Right lobe of liver (tissue), 4 donors: Measurements from ENCODE around the gene RADIL.

Experiments used
- CTCF ChIP-seq, 4 donors: fragments of 200-600 bp in 3 of 4; fragments of 450-650 bp in 1 of 4; IDR thresholded peaks; one replicate each; pipeline versions ENCODE4 v1.5.1 to v1.8.0; 2016 to 2022; ENCODE audit warnings: antibody characterized with exemption in 4 of 4, mild to moderate bottlenecking in 2 of 4
- POLR2A ChIP-seq: fragments of 450-650 bp; IDR thresholded peaks from one replicate; pipeline ENCODE4 v1.6.1; 2017; ENCODE audit warnings: antibody characterized with exemption, mild to moderate bottlenecking
- donor health status: DM: no; HTN: no; CAD: no.
- donor health status: DM: no; HTN: no; CAD: no.
- donor health status: DM: no; HTN: yes; CAD: no.

DNA sequence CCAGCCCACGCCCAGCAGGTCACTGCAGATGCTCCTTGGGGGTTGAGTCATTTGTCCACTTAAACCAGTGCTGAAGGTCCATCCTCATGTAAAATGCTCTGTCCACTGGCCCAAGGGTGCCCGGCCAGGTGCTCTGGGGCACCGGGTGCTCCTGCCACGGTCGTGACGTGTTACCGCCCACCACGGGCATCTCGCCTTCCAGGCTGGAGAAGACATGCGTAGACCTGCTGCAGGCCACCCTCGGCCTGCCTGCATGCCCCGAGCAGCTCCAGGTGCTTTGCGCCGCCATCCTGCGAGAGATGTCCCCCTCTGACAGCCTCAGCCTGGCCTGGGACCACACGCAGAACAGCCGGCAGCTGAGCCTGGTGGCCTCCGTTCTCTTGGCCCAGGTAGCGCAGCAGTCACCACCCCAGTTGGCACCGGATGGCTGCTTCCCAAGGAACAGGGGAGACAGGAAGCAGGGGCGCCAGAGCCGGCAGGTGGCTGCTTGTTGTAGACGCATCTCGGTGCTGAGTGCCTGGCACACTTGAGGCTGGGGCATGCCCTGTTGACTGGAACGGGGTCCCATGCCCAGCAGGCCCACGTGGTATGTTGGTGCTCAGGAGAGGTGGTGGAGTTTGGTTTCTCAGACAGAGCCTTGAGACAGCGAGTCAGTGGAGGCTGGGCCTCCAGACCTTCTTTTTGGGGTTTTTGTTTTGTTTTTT lies 102.0 kb downstream of the RADIL start:
- TF ChIP-seq POLR2A (no peak), CTCF (IDR thresholded peaks at IDR 0.05) (no peak)
